A549 (cell line): ENCODE results near the gene PPHLN1. TPM values are rescaled to one million over a fixed set of nuclear protein-coding genes. Genes with fewer than 3 reads are reported as not detected.

Experiments used
- ATAC-seq, 2 experiments: fragments of 200-7000 bp in 1 of 2; fragments of >200 bp in 1 of 2; cut with Nextera tagmentation in 1 of 2; cut with Tn5 transposase in 1 of 2; 3 replicates each; pipeline versions ENCODE4 v1.8.0 to v1.9.1; 2018 to 2020; ENCODE audit warnings: mild to moderate bottlenecking in 1 of 2, moderate library complexity in 1 of 2
- CTCF ChIA-PET: fragments of 300-600 bp; sonication (Branson Sonifier 250); formaldehyde crosslinking; extraction: SDS; loops from one replicate; lab custom pipeline; 2021; ENCODE audit warnings: antibody characterized with exemption, inconsistent platforms; lab: Yijun Ruan, JAX
- POLR2A ChIA-PET: fragments of 350-600 bp; formaldehyde crosslinking; extraction: SDS; loops from one replicate; lab custom pipeline; 2021; ENCODE audit warnings: antibody characterized with exemption, inconsistent platforms; lab: Yijun Ruan, JAX
- DNase-seq, 2 experiments: peaks; one replicate each; pipeline versions ENCODE4 v3.0.0 to v3.0.0-alpha.2; 2011 to 2016; ENCODE audit warnings: low read depth in 1 of 2, low spot score in 1 of 2
- FAIRE-seq: peaks from 2 replicates; lab custom pipeline; 2011; peaks lifted over from hg19 to GRCh38; lab: Jason Lieb, UNC
- H3K27ac ChIP-seq, 2 experiments: fragments of >200 bp; sonication (Bioruptor Twin); formaldehyde crosslinking; 3 replicates each; pipeline ENCODE4 v1.5.1; 2016 to 2017
- H3K4me1 ChIP-seq: fragments of >200 bp; sonication (Bioruptor Twin); formaldehyde crosslinking; 3 replicates; pipeline ENCODE4 v1.6.1; 2016
- H3K4me2 ChIP-seq: fragments of >200 bp; sonication (Bioruptor Twin); formaldehyde crosslinking; 3 replicates; pipeline ENCODE4 v1.6.1; 2016
- H3K4me3 ChIP-seq: fragments of >200 bp; sonication (Bioruptor Twin); formaldehyde crosslinking; 3 replicates; pipeline ENCODE4 v1.5.1; 2016
- H3K9me3 ChIP-seq: fragments of >200 bp; sonication (Bioruptor Twin); formaldehyde crosslinking; 3 replicates; pipeline ENCODE4 v1.6.1; 2016
- BHLHE40 ChIP-seq: IDR thresholded peaks from 2 replicates; pipeline ENCODE4 v1.6.1; 2012; ENCODE audit warnings: low read depth, low read length, inconsistent platforms
- CHD2 ChIP-seq: fragments of 150-350 bp; IDR thresholded peaks from 2 replicates; pipeline ENCODE4 v1.6.1; 2014; ENCODE audit warnings: low read length; ENCODE audit not compliant: partially characterized antibody
- EHF ChIP-seq: fragments of 250-450 bp; sonication (Bioruptor Pico); IDR thresholded peaks from 2 replicates; pipeline ENCODE4 v1.5.0; 2020; ENCODE audit warnings: mild to moderate bottlenecking
- ESRRA ChIP-seq: fragments of 150-350 bp; IDR thresholded peaks from 2 replicates; pipeline ENCODE4 v1.6.1; 2014; ENCODE audit warnings: mild to moderate bottlenecking, low read length, borderline replicate concordance
- FOSB ChIP-seq: fragments of 250-450 bp; sonication (Bioruptor Pico); IDR thresholded peaks from 2 replicates; pipeline ENCODE4 v1.5.0; 2020; ENCODE audit warnings: mild to moderate bottlenecking, moderate library complexity
- GATA3 ChIP-seq: IDR thresholded peaks from 2 replicates; pipeline ENCODE4 v1.6.1; 2012; ENCODE audit warnings: borderline replicate concordance
- HEYL ChIP-seq: fragments of 250-450 bp; sonication (Bioruptor Pico); IDR thresholded peaks from 2 replicates; pipeline ENCODE4 v1.8.0; 2021; ENCODE audit warnings: mild to moderate bottlenecking, moderate library complexity
- HOXB13 ChIP-seq: fragments of 250-450 bp; sonication (Bioruptor Pico); IDR thresholded peaks from 2 replicates; pipeline ENCODE4 v1.5.0; 2020; ENCODE audit warnings: low read depth, mild to moderate bottlenecking, moderate library complexity
- HOXB5 ChIP-seq: fragments of 250-450 bp; sonication (Bioruptor Pico); IDR thresholded peaks from 2 replicates; pipeline ENCODE4 v1.5.0; 2020; ENCODE audit warnings: mild to moderate bottlenecking, moderate library complexity
- JUN ChIP-seq, 2 experiments: fragments of >200 bp; sonication (Bioruptor Twin); formaldehyde crosslinking; IDR thresholded peaks; 2 replicates in 1 of 2; 3 replicates in 1 of 2; pipeline ENCODE4 v1.6.1; 2016 to 2017
- JUNB ChIP-seq: fragments of >200 bp; sonication (Bioruptor Twin); formaldehyde crosslinking; IDR thresholded peaks from 2 replicates; pipeline ENCODE4 v1.6.1; 2016
- KDM1A ChIP-seq: fragments of 200-600 bp; sonication (generic); IDR thresholded peaks from 2 replicates; pipeline ENCODE4 v1.6.1; 2016; ENCODE audit warnings: low read depth, mild to moderate bottlenecking
- MAFK ChIP-seq: fragments of 450-650 bp; IDR thresholded peaks from 2 replicates; pipeline ENCODE4 v1.6.1; 2014; ENCODE audit not compliant: partially characterized antibody
- MAZ ChIP-seq: fragments of 150-350 bp; IDR thresholded peaks from 2 replicates; pipeline ENCODE4 v1.6.1; 2014; ENCODE audit warnings: antibody characterized with exemption, low read depth, low read length, borderline replicate concordance
- NFE2L2 ChIP-seq: fragments of 150-350 bp; conservative IDR thresholded peaks from 2 replicates; pipeline ENCODE4 v1.6.1; 2014; ENCODE audit warnings: low read length
- NR3C1 ChIP-seq: fragments of >200 bp; sonication (Bioruptor Twin); formaldehyde crosslinking; IDR thresholded peaks from 3 replicates; pipeline ENCODE4 v1.6.1; 2017
- PHF8 ChIP-seq: fragments of 200-600 bp; sonication (generic); IDR thresholded peaks from 2 replicates; pipeline ENCODE4 v1.6.1; 2016; ENCODE audit warnings: low read depth, mild to moderate bottlenecking, antibody characterized with exemption, moderate library complexity, borderline replicate concordance
- SMC3 ChIP-seq: fragments of >200 bp; sonication (Bioruptor Twin); formaldehyde crosslinking; IDR thresholded peaks from 3 replicates; pipeline ENCODE4 v1.6.1; 2018; ENCODE audit warnings: inconsistent platforms
- SREBF2 ChIP-seq: fragments of 450-650 bp; IDR thresholded peaks from 2 replicates; pipeline ENCODE4 v1.6.1; 2014; ENCODE audit warnings: mild to moderate bottlenecking, moderate library complexity
- ZC3H11A ChIP-seq: fragments of 450-650 bp; IDR thresholded peaks from 2 replicates; pipeline ENCODE4 v1.6.1; 2014; ENCODE audit warnings: antibody characterized with exemption, mild to moderate bottlenecking
- ZFP36 ChIP-seq: fragments of 450-650 bp; IDR thresholded peaks from 2 replicates; pipeline ENCODE4 v1.6.1; 2014; ENCODE audit warnings: borderline replicate concordance; ENCODE audit not compliant: partially characterized antibody
- ZNF302 ChIP-seq: fragments of 250-450 bp; sonication (Bioruptor Pico); IDR thresholded peaks from 2 replicates; pipeline ENCODE4 v1.9.0; 2021; ENCODE audit warnings: inconsistent platforms, mild to moderate bottlenecking, moderate library complexity
- ZSCAN20 ChIP-seq: fragments of 250-450 bp; sonication (Bioruptor Pico); IDR thresholded peaks from 2 replicates; pipeline ENCODE4 v1.8.0; 2022; ENCODE audit warnings: mild to moderate bottlenecking, moderate library complexity
- WGBS: methylation state at CpG from one replicate; pipeline ENCODE4 v1.1.6; 2017; ENCODE audit errors: missing lambda C conversion rate; 5-methylcytosine and 5-hydroxymethylcytosine counted together
- polyA plus RNA-seq, 4 experiments: library from polyadenylated mRNA; depleted of rRNA in 3 of 4; stranded (reverse); fragments of >200 nt; fragmentation: RNase III in 1 of 4; extraction: RNeasy Plus Mini Kit Qiagen cat#74134 plus additional on column Dnase treatment in 1 of 4; gene quantifications; 2 replicates in 3 of 4; 3 replicates in 1 of 4; pipeline ENCODE4 v1.2.3, GENCODE V29; 2011 to 2017
- TF ChIP-seq, protein P1 (sequence below): fragments of 250-450 bp; sonication (Bioruptor Pico); IDR thresholded peaks from 2 replicates; pipeline ENCODE4 v1.5.0; 2020; ENCODE audit warnings: low read depth, mild to moderate bottlenecking, moderate library complexity
- TF ChIP-seq, protein P2 (sequence below): fragments of 450-650 bp; IDR thresholded peaks from 2 replicates; pipeline ENCODE4 v1.6.1; 2014; ENCODE audit warnings: antibody characterized with exemption
- TF ChIP-seq, protein P3 (sequence below): IDR thresholded peaks from 2 replicates; pipeline ENCODE4 v1.6.1; 2012
- TF ChIP-seq, protein P4 (sequence below): IDR thresholded peaks from 2 replicates; pipeline ENCODE4 v1.6.1; 2012
- TF ChIP-seq, protein P5 (sequence below): fragments of >200 bp; sonication (Bioruptor Twin); formaldehyde crosslinking; IDR thresholded peaks from 3 replicates; pipeline ENCODE4 v1.5.1; 2016

PPHLN1 gene
- polyA plus RNA-seq, 2 of the 4 experiments (the other 2 are of a cell fraction) = 55.5 to 135 TPM

DNA sequence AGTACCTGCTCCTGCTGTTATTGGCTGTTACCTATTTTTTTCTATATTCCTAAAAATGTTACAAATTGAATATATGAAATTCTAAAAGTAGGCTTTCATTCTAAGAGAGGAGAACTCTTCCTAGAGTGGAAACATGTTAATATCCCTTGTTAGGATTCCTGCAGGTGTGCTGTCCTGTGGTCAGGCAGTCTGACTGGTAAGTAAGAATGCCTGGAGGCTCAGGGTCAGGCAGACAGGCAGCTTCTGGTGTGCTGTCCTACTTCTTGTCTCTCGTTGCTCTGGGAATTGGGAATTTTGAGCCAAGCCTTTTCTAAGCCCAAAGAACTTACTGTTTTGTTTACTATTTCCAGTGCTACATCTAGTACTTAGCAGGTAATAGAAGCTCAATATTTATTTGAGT, 10.3 kb downstream of the PPHLN1 start:
- Histone ChIP-seq H3K9me3 (no peaks in the 10 kb centered on the region), H3K27ac (no peak overlapping the region), H3K4me3 (no peak overlapping the region), H3K4me2 (no peak overlapping the region), H3K4me1 (peaks cover 13% of the 10 kb centered on the region; the same call in 2 of the 3 replicates)
- ATAC-seq (no peak), FAIRE-seq (no peak), DNase-seq (no peak)
- POLR2A ChIA-PET = interaction anchor here (0.6 kb wide), 1 partner anchor 13 kb away, joined by 3 read pairs; no protein-coding TSS in a partner anchor
- TF ChIP-seq ZSCAN20 (CRISPR knock-in tag) (no peak), FOSB (CRISPR knock-in tag) (no peak), NR3C1 (no peak), NFE2L2 (no peak), CHD2 (no peak), SREBF2 (no peak), HOXB13 (CRISPR knock-in tag) (no peak), KDM1A (no peak), PHF8 (no peak), ZFP36 (no peak), JUN (IDR thresholded peaks at IDR 0.05) (no peak), HEYL (CRISPR knock-in tag) (no peak), MAFK (no peak), SMC3 (no peak), MAZ (no peak)
- TF ChIP-seq, protein P1, sequence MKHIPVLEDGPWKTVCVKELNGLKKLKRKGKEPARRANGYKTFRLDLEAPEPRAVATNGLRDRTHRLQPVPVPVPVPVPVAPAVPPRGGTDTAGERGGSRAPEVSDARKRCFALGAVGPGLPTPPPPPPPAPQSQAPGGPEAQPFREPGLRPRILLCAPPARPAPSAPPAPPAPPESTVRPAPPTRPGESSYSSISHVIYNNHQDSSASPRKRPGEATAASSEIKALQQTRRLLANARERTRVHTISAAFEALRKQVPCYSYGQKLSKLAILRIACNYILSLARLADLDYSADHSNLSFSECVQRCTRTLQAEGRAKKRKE (CRISPR knock-in tag) = no peak
- TF ChIP-seq, protein P2, sequence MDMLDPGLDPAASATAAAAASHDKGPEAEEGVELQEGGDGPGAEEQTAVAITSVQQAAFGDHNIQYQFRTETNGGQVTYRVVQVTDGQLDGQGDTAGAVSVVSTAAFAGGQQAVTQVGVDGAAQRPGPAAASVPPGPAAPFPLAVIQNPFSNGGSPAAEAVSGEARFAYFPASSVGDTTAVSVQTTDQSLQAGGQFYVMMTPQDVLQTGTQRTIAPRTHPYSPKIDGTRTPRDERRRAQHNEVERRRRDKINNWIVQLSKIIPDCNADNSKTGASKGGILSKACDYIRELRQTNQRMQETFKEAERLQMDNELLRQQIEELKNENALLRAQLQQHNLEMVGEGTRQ = no peak
- TF ChIP-seq, protein P3, sequence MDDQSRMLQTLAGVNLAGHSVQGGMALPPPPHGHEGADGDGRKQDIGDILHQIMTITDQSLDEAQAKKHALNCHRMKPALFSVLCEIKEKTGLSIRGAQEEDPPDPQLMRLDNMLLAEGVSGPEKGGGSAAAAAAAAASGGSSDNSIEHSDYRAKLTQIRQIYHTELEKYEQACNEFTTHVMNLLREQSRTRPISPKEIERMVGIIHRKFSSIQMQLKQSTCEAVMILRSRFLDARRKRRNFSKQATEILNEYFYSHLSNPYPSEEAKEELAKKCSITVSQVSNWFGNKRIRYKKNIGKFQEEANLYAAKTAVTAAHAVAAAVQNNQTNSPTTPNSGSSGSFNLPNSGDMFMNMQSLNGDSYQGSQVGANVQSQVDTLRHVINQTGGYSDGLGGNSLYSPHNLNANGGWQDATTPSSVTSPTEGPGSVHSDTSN = no peak
- TF ChIP-seq, protein P4, sequence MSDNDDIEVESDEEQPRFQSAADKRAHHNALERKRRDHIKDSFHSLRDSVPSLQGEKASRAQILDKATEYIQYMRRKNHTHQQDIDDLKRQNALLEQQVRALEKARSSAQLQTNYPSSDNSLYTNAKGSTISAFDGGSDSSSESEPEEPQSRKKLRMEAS = no peak
- 100% methylated on average over 1 of the region's 1 CpG for WGBS
- CTCF ChIA-PET = no interaction called here

DNA sequence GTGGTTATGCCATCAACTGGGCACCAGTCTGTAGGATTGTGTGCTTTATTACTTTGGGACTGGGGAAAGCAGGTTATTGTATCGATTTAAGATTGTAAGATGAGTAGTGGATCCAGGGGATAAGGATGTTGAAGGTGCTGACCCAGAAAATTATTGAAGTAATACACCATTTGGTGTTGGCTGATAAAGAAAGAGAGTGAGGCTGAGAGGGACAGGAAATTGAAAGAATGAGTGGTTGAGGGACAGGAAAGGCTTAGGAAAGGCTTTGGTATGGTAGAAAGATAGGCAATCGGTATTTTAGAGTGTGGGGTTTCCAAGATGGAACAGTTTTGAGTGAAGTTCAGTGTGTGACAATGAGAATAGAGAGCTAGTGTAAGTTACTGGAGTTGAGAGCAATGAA, 12.3 kb downstream of the PPHLN1 start:
- no peak for ATAC-seq
- Histone ChIP-seq H3K27ac (no peak overlapping the region), H3K4me1 (peaks cover 13% of the 10 kb centered on the region; the same call in 2 of the 3 replicates), H3K9me3 (no peaks in the 10 kb centered on the region), H3K4me3 (no peak overlapping the region), H3K4me2 (no peak overlapping the region)
- FAIRE-seq = no peak
- no peak for DNase-seq
- ChIA-PET CTCF (interaction anchor here (0.8 kb wide), 1 partner anchor 10 kb away, joined by 4 read pairs; no protein-coding TSS in a partner anchor), POLR2A (no interaction called here)
- TF ChIP-seq KDM1A = no peak
- no peak for TF ChIP-seq BHLHE40
- no peak for TF ChIP-seq ZNF302 (CRISPR knock-in tag)
- TF ChIP-seq, protein P5, sequence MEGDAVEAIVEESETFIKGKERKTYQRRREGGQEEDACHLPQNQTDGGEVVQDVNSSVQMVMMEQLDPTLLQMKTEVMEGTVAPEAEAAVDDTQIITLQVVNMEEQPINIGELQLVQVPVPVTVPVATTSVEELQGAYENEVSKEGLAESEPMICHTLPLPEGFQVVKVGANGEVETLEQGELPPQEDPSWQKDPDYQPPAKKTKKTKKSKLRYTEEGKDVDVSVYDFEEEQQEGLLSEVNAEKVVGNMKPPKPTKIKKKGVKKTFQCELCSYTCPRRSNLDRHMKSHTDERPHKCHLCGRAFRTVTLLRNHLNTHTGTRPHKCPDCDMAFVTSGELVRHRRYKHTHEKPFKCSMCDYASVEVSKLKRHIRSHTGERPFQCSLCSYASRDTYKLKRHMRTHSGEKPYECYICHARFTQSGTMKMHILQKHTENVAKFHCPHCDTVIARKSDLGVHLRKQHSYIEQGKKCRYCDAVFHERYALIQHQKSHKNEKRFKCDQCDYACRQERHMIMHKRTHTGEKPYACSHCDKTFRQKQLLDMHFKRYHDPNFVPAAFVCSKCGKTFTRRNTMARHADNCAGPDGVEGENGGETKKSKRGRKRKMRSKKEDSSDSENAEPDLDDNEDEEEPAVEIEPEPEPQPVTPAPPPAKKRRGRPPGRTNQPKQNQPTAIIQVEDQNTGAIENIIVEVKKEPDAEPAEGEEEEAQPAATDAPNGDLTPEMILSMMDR = no peak
- no peak for TF ChIP-seq ESRRA
- no peak for TF ChIP-seq NR3C1
- no peak for TF ChIP-seq GATA3
- no peak for TF ChIP-seq EHF
- no peak for TF ChIP-seq HOXB5 (CRISPR knock-in tag)
- TF ChIP-seq ZC3H11A = no peak
- TF ChIP-seq JUNB = no peak
- TF ChIP-seq SREBF2 = no peak
- 96% methylated on average over 2 of the region's 2 CpGs for WGBS
